GM21528 (cell line): ENCODE measurements around the gene LIPC.

ENCODE experiments used
- ATAC-seq: cut with Tn5 transposase; IDR thresholded peaks from one replicate; pipeline ENCODE4 v1.9.1; 2021; ENCODE audit warnings: mild to moderate bottlenecking, moderate library complexity; ENCODE audit not compliant: unreplicated experiment, low FRiP score

LIPC gene

DNA sequence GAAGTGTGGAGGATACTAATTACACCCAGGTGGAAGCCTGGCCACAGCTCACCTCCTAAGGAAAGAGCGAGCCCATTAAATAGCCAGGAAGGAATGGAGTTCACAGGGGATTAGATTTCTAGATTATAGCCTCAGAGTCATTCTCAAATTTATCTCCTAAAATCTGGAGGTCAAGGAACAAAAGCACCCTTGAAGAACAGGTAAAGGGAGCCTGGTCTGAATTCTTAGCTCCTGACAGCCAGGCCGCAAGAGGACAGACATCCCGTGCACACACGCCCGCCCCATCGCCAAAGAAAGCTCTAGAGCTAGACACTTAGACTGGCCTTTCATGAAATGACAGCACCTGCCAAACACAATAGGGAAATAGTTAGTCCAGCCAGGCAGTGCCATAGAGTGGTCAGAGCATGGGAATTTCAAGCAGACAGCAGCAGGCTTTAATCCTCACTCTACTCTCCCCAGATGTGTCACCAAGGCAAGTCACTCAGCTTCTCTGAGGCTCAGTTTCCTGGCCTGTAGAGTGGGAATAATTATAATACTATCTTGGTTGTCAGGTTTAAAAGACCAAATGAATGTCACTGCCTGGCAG lies 59.2 kb downstream of the LIPC start:
- no peak for ATAC-seq

DNA sequence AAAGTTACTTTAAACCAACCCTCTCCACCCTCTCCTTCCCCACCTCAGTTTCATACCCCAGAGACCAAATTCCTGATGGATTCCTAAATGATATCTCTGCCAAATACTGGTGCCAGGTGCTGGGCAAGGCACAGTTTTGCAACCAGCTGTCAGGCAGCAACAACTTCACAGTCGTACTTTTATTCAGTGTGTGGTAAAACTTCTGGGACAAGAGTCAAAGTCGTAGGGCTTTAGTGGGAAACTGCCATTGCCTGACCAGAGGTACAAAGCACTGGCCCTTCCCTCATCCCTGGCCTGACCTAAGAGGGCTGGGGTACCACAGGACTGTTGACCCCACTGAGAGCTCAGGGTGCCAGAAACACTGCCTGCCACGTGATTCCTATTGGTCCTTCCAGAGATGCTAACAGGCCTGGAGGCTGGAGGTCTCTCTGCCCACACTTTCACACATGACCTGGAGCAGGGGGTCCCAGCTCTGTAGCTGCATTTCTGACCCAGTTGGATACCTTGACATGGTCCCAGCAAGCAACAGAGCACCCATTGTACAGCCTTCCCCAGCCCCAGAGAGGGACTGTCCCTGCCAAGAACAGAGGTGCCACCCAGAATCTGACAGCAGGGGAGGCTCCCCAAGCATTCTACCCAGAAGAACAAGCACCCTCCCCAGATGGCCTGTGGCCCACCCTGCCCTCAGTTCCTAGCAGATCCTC lies 59.9 kb downstream of the LIPC start:
- ATAC-seq, result no peak

DNA sequence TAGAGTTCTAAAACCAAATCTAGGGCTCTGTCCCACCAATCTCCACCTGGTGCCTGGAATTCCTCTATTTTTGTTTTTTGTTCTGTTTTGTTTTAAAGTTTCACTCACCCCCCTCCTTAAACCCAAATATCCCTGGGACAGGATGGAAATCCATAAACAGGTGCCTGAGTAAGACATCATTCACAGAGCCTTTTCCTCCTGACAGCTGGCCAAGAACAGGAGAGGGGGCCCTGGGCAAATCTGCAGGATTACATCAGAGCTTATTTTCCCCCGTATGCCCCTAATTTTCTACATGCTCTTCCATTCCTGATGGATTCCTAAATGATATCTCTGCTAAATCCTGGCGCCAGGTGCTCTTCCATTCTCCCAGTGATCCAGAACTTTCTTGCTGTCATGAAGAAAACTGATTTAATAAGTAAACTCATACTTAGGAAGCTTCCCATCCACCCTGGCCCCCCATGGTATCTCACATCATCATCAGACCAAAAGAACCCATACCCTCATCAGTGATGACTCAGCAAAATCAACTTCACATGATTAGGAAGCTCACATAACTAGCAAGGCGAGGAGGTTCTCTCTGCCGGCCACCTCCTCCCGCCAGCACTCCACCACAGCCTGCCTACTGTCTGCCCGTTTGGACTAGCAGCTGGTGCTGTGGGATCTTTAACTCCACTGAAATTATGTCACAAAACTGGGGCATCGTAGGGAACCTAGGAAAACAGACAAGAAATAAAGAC lies 61.0 kb downstream of the LIPC start:
- ATAC-seq, result no peak

DNA sequence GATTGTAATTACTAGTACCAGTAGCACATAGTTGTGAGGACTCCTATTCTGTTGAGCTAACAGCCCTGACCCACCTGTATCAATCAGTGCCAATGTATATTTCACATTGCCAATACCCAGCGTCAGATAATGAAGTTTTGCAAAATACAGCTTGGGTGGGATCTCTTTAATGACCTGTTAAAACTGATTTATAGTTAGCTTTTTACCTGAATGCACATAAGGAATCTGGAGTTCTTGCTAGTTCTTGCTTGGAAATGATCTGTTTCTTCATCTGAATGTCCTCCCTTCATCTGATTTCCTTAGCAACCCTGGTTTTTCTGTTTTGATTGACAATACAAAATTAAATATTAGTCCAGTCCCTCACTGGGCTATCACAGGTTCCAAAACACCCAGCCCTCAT lies 62.8 kb downstream of the LIPC start:
- no peak for ATAC-seq

DNA sequence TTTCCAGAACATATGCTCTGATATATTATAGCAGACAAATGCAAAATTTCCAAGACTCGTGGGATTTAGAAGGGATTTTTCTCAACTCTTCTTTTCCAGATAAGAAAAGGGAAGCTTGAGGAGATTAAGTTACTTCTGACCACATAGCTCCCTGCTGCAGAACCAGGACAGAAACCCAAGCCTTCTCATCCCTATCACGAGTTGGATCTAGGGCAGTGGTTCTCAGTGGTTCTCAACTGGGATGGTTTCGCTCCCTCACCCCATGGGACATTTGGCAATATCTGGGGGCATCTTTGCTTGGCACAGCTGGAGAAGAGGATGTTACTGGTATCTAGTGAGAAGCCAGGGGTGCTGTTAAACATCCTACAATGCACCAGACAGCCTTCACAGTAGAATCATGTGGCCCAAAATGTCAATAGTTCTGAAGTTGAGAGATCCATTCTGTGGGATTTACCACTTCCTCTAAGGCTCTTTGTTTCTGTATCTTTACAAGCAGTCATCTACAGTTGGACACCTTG lies 64.2 kb downstream of the LIPC start:
- ATAC-seq, result no peak

DNA sequence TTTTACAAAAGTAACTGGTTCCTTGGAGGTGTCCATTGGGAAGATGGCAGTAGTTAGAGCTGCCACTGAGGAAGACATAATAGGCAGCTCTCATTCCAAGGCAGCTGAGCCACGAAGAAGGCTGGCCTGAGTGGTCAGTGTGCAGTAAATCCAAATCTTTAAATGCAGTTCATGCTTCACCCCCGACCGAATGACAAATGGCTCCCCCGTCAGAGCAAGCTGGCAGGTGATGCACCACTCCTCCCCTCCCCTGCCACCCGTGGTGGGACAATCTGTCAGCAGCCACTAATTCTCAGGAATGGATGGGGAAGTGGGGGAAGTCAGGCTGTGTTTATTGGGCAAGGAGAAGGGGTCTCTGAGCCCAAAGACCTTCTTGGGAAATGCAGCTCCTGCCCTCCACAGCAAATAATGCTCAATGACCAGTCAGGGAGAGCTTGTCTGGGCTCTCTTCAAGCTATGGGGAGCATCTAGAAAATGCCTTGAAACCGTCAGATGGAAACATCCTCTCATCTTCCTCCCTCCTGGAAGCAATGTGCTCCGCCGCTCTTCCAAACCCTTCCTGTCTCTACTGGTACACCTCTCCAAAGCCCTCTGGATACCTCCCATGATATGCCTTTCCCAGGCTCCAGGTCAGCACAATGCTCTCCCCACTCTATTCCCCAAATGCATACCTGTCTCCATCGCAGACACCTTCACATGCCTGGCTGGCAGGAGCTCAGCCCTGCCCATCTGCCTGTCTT lies 65.4 kb downstream of the LIPC start:
- ATAC-seq, result no peak

DNA sequence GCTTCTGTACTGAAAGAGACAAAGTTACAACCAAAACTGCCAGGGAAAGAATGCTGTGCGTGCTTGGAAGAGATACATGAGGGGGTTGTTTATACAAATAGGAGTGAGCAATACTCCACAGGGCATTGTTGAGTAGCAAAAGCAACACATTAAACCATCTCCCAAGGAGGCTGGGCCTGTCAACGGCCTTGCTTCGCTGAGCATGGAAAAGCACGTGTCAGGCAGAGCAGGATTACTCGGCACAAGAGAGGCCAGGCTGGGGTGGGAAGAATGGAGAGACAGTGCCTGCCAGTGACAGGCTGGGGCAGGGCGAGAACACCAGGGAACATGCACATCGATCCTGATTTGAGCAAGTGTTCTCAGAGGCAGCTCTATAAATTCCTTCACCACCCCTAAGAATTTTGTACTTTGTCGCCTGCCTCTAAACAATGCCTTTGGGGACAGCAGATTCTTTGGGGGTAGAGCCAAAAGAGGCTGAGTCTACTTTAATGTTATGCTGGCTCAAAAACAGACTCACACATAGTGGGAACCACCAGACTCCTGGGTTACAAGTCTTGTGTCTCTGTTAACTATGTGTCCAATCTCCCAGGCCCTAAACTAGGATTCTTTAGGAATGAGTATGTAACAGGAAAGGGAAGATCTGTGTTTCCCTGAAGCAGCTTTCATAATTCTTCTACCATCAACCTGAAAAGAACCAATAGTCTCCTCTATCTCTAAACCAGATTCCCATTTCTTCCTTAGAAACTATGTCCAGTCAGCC lies 67.2 kb downstream of the LIPC start:
- no peak for ATAC-seq

DNA sequence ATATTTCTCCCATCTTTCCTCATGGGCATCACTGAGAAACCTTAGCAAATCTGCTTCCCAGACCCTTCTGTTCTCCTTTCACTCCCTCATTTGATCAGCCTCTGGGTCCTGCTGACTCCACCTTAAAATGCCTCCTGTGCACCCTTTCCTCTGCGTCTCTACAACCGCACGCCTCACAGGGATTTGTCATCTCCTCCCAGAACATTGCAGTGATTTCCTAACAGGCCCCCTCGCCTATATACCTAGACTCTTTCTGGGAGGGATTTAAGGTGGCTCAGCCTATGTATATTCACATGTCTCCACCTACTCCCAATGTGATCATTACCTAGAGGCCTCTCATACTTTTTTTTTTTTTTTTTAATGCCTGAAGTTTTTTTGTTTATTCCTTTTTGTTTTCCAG lies 69.2 kb downstream of the LIPC start:
- ATAC-seq, result no peak

DNA sequence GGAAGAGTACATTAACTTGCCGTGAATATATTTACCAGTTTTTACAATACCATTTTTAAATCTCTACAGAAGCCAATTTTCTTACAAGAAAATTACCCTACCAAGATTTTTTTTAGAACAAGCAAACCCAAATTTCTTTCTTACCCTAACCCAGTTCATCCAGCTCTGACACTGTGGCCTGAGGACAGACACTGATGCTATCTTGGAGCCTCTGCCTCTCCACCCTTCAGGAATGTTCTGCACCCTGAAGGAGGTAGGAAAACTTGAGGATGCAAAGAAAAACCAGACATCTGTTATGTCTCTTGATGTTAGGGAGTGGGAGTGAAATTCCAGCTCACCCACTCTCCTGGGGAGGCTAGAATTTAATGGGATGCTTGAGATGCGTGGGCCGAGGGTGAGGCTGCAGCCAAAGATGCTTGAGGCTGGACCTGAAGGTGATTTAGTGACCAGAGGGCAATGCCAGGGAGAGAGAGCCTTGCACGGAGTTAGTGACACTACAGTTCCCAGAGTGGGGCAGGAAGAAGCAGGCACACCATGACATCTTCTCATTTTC lies 69.9 kb downstream of the LIPC start:
- ATAC-seq, result no peak

DNA sequence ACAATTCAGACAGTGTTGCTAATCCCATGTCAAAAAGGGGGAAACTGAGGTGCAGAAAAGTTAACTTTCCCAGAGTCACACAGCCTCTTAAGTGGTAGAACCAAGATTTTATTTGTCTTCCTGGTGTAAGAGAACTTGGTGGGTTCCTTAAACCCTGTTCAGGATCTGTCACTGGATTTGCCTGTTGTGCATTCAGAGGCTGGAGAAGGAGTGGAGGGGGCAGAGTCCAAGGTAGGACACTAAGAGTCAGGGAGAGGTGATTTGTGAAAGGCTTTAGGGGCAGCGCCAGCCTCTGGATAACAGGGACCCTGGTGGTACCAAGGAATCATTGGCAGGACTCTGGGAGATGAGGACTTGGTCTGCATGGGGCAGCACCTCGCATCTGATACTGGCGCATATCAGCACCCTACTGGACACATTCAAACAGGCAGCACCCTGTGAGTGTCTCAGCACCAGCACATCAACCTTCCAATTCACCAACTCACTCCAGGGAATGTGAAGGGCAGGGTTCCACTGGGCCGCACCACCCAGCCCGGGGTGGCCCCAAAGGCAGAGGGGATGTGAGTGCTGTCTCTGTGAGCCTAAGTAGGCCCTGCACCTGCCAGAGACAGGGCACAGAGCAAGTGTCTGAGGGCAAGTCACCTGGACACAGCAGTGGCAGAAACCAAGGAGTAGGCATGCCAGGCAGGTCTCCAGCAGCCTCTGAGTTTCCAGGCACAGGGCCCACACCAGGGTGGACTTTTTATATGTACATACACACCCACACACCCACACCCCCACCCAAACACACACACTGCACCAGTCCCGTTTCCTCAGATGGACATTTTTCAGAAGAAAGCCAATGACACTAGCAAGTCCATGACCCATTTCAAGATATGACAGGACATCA lies 71.6 kb downstream of the LIPC start:
- ATAC-seq, result no peak

DNA sequence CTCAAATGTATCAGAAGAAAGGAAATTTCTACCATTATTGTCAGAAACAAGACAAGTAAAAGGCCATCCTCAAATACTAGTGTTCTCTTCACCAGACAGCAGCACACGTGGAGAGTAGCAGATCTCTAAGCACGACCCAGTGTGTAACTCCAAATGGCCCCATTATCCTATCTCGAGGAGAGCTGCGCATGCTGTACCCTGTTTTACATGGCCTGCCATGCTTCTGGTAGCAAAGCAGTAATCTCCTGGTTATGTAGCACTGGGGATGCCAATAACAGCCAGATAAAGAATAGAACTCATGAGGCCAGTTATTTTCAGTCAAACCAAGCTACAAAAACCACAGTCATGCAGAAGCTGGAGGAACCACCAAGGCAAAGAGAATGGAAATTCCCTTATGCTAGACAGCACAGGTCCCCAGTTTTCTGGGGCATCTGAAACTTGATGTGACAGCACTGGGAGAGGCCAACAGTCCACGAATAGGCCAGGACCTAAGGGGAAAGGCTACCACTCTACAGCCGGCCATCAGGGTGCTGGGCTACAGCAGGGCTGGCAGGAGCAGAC lies 73.0 kb downstream of the LIPC start:
- ATAC-seq, result no peak

DNA sequence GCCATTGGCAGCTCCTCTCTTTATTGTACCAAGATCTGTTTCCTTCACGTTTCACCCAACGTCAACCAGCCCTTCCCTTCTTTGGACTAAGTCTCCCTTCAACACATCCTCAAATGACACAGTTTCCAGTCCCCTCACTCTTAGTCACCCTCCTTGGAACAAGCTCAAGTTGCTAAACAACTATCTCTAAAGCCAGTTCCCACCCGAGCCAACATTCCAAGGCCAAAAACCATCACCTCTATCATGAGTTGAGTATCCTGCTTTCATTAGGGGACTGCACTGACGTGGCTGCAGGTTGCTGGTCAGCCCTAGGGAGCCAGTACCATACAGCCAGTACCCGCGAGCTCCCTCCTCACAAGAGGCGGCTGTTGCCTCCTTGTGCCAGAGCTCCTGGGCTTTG lies 73.8 kb downstream of the LIPC start:
- no peak for ATAC-seq

DNA sequence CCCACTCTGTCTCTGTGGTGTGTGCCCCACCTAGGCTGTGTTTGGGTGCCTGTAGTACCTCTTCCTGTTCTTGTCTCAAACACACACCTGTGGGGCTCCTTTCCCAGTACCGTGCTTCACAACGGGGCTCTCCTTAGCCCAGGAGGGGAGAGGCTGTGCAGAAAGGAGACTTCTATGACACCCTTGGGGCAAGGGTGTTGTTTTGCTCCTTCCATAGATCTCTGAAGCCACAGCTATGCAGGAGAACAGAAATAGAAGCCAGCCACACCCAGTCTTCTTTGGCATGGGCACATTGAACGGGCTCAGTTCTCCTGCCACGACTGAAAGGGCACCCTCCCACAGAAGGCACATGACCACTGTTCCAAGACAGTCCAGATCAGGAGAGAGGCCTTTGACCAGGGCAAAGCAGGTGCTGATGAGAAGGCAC lies 74.3 kb downstream of the LIPC start:
- ATAC-seq, result no peak

DNA sequence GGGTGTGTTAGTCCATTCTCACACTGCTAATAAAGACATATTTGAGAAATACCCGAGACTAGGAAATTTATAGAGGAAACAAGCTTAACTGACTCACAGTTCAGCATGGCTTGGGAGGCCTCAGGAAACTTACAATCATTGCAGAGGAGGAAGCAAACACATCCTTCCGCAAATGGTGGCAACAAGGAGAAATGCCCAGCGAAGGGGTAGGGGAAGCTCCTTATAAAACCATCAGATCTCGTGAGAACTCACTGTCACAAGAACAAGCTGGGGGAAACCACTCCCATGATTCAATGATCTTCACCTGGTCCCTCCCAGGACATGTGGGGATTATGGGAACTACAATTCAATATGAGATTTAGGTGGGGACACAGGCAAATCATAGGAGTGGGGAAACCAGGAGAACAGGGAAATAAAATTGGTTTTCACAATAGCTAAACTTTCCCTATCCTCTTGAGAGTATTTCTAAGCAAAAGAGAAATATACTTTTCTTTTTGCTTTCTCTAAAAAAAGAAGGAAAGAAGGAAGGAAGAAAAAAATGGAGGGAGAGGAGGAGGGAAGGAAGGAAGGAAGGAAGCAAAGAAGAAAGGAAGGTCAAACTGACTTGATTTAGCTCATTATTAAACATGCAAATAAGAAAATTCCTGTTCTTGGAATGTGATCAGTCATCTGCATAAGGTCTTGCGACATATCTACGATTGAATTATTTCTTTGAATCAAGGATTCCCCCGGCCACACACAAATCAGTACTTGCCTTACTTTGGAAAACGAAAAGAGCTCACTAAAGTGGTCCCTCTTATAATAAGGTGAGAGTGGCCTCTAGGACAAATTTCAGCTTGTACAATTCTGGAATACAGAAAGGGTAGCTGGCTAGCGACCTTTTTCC lies 75.2 kb downstream of the LIPC start:
- ATAC-seq, result no peak

DNA sequence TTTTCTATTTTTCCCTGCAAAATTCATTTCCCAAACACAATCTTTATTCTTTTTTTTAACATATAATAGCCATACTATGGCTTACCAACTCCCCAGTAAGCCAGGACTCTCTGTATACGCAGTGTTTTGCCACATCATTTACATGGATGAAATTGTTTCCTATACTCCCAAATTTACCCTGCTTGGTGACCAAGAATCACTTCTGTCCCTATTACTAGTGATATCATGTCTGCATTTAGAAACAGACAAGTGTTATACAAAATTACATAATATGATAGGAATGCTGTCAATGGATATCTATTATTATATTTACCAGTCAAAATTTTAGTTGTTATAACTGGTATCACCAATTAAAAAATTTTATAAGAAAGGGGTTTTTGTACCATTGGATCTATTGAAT lies 77.8 kb downstream of the LIPC start:
- no peak for ATAC-seq

DNA sequence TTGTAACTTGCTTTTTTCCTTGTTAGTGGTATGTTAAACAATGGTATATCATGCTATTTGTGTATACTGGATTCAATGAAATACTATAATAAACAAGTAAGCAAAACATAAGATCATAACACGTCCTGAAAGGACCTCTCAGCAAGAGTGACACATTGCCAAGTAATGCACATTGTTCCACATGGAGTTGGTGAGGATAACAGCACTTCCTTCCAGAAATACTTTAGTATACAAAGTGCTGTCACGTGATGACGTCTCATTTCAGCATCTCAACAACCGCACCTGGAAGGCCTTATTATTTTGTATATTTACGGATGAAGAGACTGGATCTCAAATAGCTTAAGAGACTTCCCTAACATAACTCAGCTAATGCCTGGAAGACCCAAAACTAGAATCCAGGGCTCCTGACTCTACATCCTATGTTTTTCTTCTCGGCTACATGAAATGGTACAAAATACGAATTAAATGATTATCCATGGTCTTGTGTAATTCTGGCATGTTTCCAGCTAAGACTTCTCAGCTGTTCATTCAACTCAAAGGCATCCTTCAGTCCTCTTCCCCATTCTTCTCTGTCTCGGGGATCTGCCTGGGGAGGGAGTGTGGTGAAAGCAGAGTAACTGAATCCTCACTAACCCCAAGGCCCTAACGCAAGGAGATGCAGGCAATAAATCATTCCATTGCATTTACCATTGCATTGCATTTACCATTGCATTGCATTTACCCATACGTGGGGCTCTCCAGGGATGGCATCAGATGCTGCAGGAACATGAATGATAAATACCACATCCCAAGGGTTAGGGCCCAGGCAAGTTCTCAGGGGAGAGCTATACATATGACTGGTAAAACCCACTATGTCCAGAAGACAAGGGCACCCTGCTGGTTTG lies 79.2 kb downstream of the LIPC start:
- ATAC-seq, result no peak

DNA sequence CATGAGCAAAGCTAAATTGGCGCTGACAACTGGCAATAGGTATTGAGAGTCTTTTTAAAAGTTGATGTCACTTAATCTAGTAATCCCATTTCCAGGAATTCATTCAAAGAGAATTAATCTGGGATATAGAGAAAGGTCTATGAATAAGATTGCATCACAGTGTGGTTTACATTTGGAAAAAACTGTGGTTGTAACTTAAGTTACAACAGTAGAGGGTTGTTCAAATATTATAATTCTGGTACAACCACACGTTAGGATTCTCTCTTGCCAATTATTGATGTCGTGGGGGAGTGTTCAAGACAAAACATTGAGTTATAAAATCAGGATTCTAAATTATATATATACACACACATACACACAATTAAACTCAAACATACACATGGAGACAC lies 79.8 kb downstream of the LIPC start:
- no peak for ATAC-seq
